Frontal cortex (tissue), 4 donors: ENCODE data around the gene ZRANB1. TPM values are rescaled to one million over a fixed set of nuclear protein-coding genes. Genes with fewer than 3 reads are reported as not detected.
"Not testable (repeated sequence)": the region's sequence is repeated elsewhere in the genome, so short reads cannot be mapped to it uniquely, and the experiment has no call there.

Experiments
- DNase-seq, 2 donors: peaks; one replicate each; pipeline ENCODE4 v3.0.0; 2012; ENCODE audit warnings: low spot score in 2 of 2
- FAIRE-seq: peaks from 2 replicates; lab custom pipeline; 2012; peaks lifted over from hg19 to GRCh38; lab: Jason Lieb, UNC
- total RNA-seq: library from RNA; depleted of rRNA; stranded (reverse); fragments of >200 nt; gene quantifications from one replicate; pipeline ENCODE4 v1.2.3, GENCODE V29; 2014
- donor health status: control.
- donor health status: control.
- donor health status: control.

Gene ZRANB1
- total RNA-seq, 1 donor from 2014 or later = 84.8 TPM

- FAIRE-seq = no peak
- no peak for DNase-seq
Measured at GRCh38 chr10:124959564-124959963, 17.6 kb downstream of the ZRANB1 start.

GRCh38 chr10:124961248-124961570 is 19.3 kb downstream of the ZRANB1 start:
- DNase-seq (no peak), FAIRE-seq (no peak)

DNA sequence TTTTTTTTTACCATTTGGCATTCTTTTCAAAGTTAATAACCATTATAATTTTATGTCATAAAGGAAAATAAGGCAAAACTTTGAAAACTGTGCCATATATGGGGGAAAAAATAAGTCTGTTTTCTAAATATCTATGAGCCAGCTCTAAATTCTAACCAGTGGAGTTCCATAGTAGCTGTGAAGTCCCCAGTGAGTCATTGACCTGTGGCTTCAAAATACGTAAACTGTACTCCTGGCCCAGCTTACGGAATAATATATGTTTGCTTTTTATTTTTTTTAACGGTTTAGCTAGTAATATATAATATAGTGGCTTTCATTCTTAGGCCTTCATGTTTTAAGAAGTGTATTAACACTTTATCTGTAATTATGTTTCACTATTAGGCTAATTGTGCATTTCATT is 20.5 kb downstream of the ZRANB1 start:
- no peak for FAIRE-seq

DNA sequence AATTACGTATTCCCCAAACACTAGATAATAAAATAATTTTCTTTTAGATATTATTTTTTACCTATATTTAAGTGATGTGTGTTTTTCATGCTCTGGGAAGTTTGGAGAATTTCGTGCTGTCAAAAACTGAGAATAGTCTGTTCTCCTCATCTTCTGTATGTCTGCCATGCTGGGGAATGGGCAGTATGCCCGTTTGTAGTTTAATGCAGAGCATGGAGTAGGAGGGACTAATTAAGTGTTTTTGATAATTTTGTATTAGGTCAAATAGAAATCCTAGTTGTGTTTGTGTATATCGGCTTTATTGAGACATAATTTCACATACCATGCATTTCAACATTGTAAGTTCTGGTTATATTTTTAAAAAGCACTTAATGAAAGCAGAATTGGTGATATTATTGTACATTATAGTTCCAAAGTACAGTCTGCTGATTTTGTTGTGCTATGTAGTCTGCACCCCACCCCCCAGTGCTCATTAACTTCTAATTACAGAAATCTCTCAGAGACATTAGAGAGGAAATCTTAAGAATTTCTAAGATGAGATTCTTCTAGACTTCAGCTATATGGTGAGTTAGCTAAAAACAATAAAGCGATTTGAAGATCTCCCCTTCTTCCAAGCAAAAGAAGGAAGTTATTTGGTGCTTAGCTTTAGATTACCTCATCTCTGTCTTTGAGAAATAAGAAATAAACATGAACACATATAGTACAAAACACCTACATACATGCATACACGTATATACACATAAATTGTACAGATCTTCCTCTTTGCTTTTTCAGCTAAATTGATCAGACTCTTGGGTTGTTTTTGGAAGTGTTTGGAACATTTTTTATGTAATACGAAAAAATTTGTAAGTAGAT is 22.2 kb downstream of the ZRANB1 start:
- DNase-seq (no peak), FAIRE-seq (no peak)

More for the DNA sequence above, 20.5 kb downstream of the ZRANB1 start:
- no peak for DNase-seq

GRCh38 chr10:124966008-124966407 is 24.1 kb downstream of the ZRANB1 start:
- DNase-seq = no peak
- no peak for FAIRE-seq

DNA sequence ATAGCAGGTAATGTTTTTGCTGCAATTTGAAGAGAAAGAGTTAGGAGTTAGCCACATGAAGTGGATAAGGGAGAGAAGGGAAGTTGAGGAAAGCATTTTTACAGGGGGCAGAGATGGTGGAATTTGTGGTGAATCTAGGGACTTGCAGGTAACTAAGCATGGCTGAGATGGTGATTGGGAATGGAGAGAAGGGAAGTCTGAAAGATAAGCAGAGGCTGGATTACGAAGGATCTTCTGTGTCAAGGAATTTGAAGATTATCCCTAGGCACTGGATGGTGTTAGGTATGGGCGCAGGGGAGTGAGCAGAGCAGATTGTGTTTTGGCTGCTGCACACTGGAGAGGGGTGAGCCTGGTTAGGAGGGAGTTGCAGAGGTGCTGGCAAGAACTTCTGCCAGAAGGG is 25.3 kb downstream of the ZRANB1 start:
- no peak for FAIRE-seq

DNA sequence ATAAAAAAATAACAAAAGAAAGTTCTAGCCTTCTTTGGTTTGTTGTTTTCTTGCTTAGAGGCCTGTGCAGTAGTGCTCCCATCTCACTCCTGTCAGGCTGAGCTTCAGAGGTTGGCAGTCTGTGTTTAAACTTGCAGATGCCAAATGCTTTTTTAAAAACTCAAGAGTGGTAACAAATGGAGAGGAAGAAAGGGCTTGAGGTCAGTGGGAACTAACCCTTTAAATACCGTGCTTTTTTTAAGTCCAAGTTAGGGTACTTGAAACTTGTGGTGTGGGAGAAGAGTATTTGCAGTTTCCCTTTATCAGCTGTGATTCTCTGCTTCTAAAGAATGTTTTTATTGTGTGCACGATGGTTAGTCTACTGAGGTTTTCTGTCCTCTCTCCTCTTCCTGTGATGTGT is 29.4 kb downstream of the ZRANB1 start:
- no peak for DNase-seq
- FAIRE-seq = no peak

More for the DNA sequence above, 25.3 kb downstream of the ZRANB1 start:
- no peak for DNase-seq

GRCh38 chr10:124972637-124973036 is 30.7 kb downstream of the ZRANB1 start:
- DNase-seq = no peak
- FAIRE-seq = no peak

DNA sequence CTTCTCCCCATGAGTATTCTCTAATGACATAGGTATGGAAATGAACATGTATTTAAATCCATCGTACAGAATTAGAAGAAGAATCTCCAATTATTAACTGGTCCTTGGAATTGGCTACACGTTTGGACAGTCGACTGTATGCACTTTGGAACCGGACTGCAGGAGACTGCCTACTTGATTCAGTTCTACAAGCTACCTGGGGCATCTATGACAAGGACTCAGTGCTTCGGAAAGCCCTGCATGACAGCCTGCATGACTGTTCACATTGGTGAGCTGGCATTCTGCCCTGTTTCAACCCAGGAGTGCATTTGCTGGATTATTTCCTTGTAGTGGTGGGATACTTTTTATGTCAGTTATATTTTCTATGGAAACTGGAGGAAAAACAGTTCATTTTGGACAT is 32.2 kb downstream of the ZRANB1 start:
- FAIRE-seq = no peak
- no peak for DNase-seq

DNA sequence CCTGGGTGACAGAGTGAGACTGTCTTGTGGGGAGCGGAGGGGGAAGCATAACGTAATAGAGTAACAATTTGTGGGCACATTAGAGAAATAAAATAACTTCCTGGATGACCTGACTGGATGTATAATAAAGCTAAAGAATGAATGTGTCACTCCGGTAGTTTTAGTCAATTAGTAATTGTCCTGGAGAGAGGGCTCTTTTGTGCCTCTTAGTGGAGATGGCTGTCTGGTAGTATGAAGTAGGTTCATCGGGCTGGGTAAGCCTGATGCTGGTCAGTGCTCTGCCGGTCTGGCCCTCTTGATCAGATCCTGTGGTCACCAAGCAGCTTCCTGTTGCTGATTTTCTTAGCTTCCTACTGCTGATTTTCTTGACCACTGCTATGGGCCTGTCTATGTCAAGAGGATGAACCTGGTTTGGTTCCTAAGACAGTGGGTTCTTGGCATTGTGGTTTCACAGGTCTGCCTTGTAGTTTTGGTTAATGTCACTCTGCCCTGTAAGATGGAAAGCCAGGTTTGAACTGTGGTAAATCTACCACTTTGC is 34.1 kb downstream of the ZRANB1 start:
- DNase-seq (no peak), FAIRE-seq (no peak)

- no peak for FAIRE-seq
Measured at GRCh38 chr10:124977161-124977560, 35.2 kb downstream of the ZRANB1 start.

GRCh38 chr10:124977648-124978375 is 35.9 kb downstream of the ZRANB1 start:
- FAIRE-seq (no peak), DNase-seq (no peak)

More at GRCh38 chr10:124977161-124977560, 35.2 kb downstream of the ZRANB1 start:
- no peak for DNase-seq

GRCh38 chr10:124978376-124978725 is 36.4 kb downstream of the ZRANB1 start:
- DNase-seq = no peak
- FAIRE-seq = no peak

DNA sequence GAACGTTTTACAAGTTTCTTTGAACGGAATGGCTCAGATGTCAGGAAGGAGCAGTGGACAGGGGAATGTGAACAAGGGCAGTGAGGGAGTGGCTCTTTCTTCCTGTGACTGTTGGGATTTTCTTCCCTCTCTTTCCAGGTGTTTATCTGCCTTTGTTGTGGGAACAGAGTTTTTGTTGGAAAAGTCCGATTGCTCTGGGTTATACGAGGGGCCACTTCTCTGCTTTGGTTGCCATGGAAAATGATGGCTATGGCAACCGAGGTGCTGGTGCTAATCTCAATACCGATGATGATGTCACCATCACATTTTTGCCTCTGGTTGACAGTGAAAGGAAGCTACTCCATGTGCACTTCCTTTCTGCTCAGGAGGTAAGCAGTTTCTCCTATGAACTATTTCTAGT is 41.4 kb downstream of the ZRANB1 start:
- FAIRE-seq (no peak), DNase-seq (no peak)

DNA sequence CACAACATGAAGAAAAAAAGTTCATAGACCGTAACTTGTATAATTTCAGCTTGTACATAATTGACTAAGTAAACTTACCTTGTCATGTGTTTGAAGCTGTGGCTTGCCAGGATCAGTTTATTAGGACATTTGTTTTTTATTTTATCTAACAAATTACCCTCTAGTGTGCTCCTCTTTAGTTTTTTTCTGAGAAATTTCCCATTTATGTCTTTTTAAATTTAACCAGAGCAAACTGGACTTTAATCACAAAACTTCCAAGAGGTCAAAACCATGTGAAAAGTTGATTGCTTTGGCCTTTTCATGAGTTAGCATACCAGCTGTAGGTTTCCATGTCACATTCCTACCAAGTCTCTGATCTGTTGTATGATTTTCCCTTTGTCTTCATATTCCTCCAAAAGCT is 42.5 kb downstream of the ZRANB1 start:
- FAIRE-seq (no peak), DNase-seq (no peak)

DNA sequence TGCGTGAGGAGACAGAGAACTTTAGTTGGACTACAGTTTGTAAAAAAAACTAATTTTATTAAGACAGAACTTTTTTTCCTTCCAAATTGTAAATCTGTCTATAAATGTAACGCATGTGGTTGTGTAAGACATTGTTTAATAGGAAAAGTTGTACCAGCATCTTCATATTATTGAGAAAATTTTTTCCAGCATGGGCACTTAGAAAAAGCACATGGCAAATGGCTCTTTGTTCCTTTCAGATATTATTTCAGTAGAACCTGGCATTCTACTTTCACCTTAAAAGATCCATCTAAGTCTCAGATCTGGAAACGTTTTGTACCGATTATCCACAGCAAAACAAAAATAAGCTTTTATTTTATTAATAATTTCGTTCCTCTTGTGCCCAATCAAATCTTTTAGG is 43.2 kb downstream of the ZRANB1 start:
- DNase-seq (no peak), FAIRE-seq (no peak)

GRCh38 chr10:124987788-124988187 is 45.9 kb downstream of the ZRANB1 start:
- no peak for FAIRE-seq
- DNase-seq = no peak

DNA sequence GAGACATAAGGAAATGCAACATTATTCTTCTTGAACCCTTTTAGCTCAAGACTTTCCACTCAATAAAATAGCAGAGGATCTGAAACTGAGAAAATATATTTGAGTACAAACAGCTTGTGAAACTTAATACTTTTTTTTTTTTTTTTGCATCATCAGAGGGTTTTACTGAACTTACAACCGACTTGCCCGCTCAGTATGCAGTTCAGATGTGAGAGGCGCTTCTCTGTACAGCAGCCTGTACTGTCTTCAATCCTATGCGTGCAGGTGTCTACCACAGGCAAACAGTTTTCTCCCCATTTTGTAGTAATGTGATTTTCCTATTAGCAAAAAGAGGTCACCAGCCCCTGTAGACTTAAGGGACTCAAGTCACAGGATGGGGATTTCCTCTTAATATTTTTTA is 46.8 kb downstream of the ZRANB1 start:
- not testable (repeated sequence) for FAIRE-seq, DNase-seq

GRCh38 chr10:124989526-124989925 is 47.6 kb downstream of the ZRANB1 start:
- no peak for FAIRE-seq
- DNase-seq = no peak

- FAIRE-seq (no peak), DNase-seq (no peak)
Measured at GRCh38 chr10:124990671-124991625, 49.0 kb downstream of the ZRANB1 start.
